Raji (cell line): ENCODE results near the gene ANO7.

ENCODE experiments used
- POLR2A ChIP-seq: IDR thresholded peaks from 2 replicates; pipeline ENCODE4 v1.6.1; 2011; ENCODE audit warnings: low read depth, low read length, control low read depth; ENCODE audit not compliant: insufficient read depth

The ANO7 gene

GRCh38 chr2:241225545-241225944 lies 37.1 kb downstream of the ANO7 start:
- TF ChIP-seq POLR2A = no peak

- no peak for TF ChIP-seq POLR2A
Observed at GRCh38 chr2:241225983-241226382, 37.5 kb downstream of the ANO7 start.

- no peak for TF ChIP-seq POLR2A
Observed at GRCh38 chr2:241226723-241227572, 38.5 kb downstream of the ANO7 start.

GRCh38 chr2:241227594-241227993 lies 39.1 kb downstream of the ANO7 start:
- no peak for TF ChIP-seq POLR2A

- no peak for TF ChIP-seq POLR2A
Observed at GRCh38 chr2:241228081-241228859, 39.8 kb downstream of the ANO7 start.

GRCh38 chr2:241228860-241229516 lies 40.5 kb downstream of the ANO7 start:
- no peak for TF ChIP-seq POLR2A

GRCh38 chr2:241229563-241230401 lies 41.3 kb downstream of the ANO7 start:
- no peak for TF ChIP-seq POLR2A

GRCh38 chr2:241230435-241230834 lies 42.0 kb downstream of the ANO7 start:
- no peak for TF ChIP-seq POLR2A

- no peak for TF ChIP-seq POLR2A
Observed at GRCh38 chr2:241232736-241233575, 44.5 kb downstream of the ANO7 start.

GRCh38 chr2:241234066-241234790 lies 45.8 kb downstream of the ANO7 start:
- TF ChIP-seq POLR2A = no peak

GRCh38 chr2:241234962-241235740 lies 46.7 kb downstream of the ANO7 start:
- TF ChIP-seq POLR2A = no peak

- TF ChIP-seq POLR2A = no peak
Observed at GRCh38 chr2:241235859-241236593, 47.5 kb downstream of the ANO7 start.
